Adipose tissue (tissue), 3 donors: ENCODE measurements around the gene LUC7L3. TPM values are rescaled to one million over a fixed set of nuclear protein-coding genes. Genes with fewer than 3 reads are reported as not detected.
A peak's percentile ranks its signal among the peaks of the same experiment; 100 is the strongest.
"Not testable (repeated sequence)": the region's sequence is repeated elsewhere in the genome, so short reads cannot be mapped to it uniquely, and the experiment has no call there.

Experiments
- H3K27ac ChIP-seq: one replicate; pipeline ENCODE4 v1.5.1; 2013; ENCODE audit warnings: low read depth, low read length
- WGBS, 3 donors: extraction: QIAGEN DNeasy Blood & Tissue Kit; methylation state at CpG; one replicate each; pipeline ENCODE4 v1.1.7; 2013; 5-methylcytosine and 5-hydroxymethylcytosine counted together
- polyA plus RNA-seq, 3 donors: library from polyadenylated mRNA; stranded (reverse); fragments of 200-250 nt; gene quantifications; one replicate each; pipeline ENCODE4 v1.2.3, GENCODE V29; 2013
- donor health status: healthy with polysubstance abuse.
- donor health status: Bipolar disorder and iron deficiency.
- donor health status: healthy.

The LUC7L3 gene
- polyA plus RNA-seq: 10 to 100 TPM; 40.0 to 64.0 (median 44.7) TPM

GRCh38 chr17:50719144-50719923 lies at the start of gene LUC7L3:
Gene LUC7L3 (plus strand): TSS chr17:50719603. CDS start chr17:50719733, 130 bp downstream.
- WGBS, 3 donors: 1 to 2% (median 2%) methylated on average over 56 to 76 of the region's 76 CpGs
- peak within 1 kb of the TSS; percentile 71 for H3K27ac ChIP-seq

- WGBS, 3 donors: 98 to 99% (median 99%) methylated on average over 5 of the region's 5 CpGs
- H3K27ac ChIP-seq: no peak overlapping the region
These were observed 47.3 kb upstream of the LUC7L3 start for GRCh38 chr17:50672071-50672470.

- WGBS, 3 donors: 87 to 94% (median 91%) methylated on average over 20 of the region's 20 CpGs
- H3K27ac ChIP-seq: no peak overlapping the region
These were observed 46.4 kb upstream of the LUC7L3 start for GRCh38 chr17:50672831-50673551.

- WGBS, 3 donors: 81 to 85% (median 85%) methylated on average over 3 of the region's 3 CpGs
- no peak overlapping the region for H3K27ac ChIP-seq
These were observed 44.2 kb upstream of the LUC7L3 start for GRCh38 chr17:50675190-50675589.

- 66 to 92% (median 87%) methylated on average over 7 of the region's 7 CpGs for WGBS, 3 donors
- no peak overlapping the region for H3K27ac ChIP-seq
These were observed 43.8 kb upstream of the LUC7L3 start for GRCh38 chr17:50675627-50676026.

- H3K27ac ChIP-seq: no peak overlapping the region
- WGBS, 3 donors: 91 to 92% (median 91%) methylated on average over 24 of the region's 24 CpGs
These were observed 43.1 kb upstream of the LUC7L3 start for GRCh38 chr17:50676065-50676975.

GRCh38 chr17:50677851-50678375 lies 41.5 kb upstream of the LUC7L3 start:
- H3K27ac ChIP-seq: no peak overlapping the region
- WGBS, 3 donors: 89 to 91% (median 90%) methylated on average over 12 of the region's 12 CpGs

GRCh38 chr17:50679008-50679544 lies 40.3 kb upstream of the LUC7L3 start:
- WGBS, 3 donors: 86 to 92% (median 91%) methylated on average over 11 of the region's 11 CpGs

GRCh38 chr17:50680126-50680525 lies 39.3 kb upstream of the LUC7L3 start:
- WGBS, 3 donors: 96 to 99% (median 99%) methylated on average over 5 of the region's 5 CpGs
- H3K27ac ChIP-seq: no peak overlapping the region

More at GRCh38 chr17:50679008-50679544, 40.3 kb upstream of the LUC7L3 start:
- no peak overlapping the region for H3K27ac ChIP-seq

- 64 to 78% (median 71%) methylated on average over 12 of the region's 12 CpGs for WGBS, 3 donors
- not testable (repeated sequence) for H3K27ac ChIP-seq
These were observed 38.7 kb upstream of the LUC7L3 start for GRCh38 chr17:50680543-50681262.

GRCh38 chr17:50681263-50682200 lies 37.9 kb upstream of the LUC7L3 start:
- 54 to 75% (median 54%) methylated on average over 27 of the region's 27 CpGs for WGBS, 3 donors
- H3K27ac ChIP-seq: no peak overlapping the region

- 75 to 88% (median 87%) methylated on average over 3 of the region's 3 CpGs for WGBS, 3 donors
These were observed 37.0 kb upstream of the LUC7L3 start for GRCh38 chr17:50682441-50682840.

GRCh38 chr17:50682938-50683337 lies 36.5 kb upstream of the LUC7L3 start:
- WGBS, 3 donors: 86 to 97% (median 93%) methylated on average over 3 of the region's 3 CpGs
- H3K27ac ChIP-seq: no peak overlapping the region

More at GRCh38 chr17:50682441-50682840, 37.0 kb upstream of the LUC7L3 start:
- H3K27ac ChIP-seq: no peak overlapping the region

GRCh38 chr17:50683434-50684287 lies 35.7 kb upstream of the LUC7L3 start:
- H3K27ac ChIP-seq: no peak overlapping the region
- 92 to 95% (median 93%) methylated on average over 28 of the region's 28 CpGs for whole genome bisulfite sequencing, 3 donors

- 71 to 85% (median 80%) methylated on average over 5 of the region's 5 CpGs for WGBS, 3 donors
- H3K27ac ChIP-seq: no peak overlapping the region
These were observed 35.2 kb upstream of the LUC7L3 start for GRCh38 chr17:50684288-50684611.
